Ecto neural progenitor cell (in vitro differentiated cells): ENCODE data around the gene PRRT3.
"Not testable (repeated sequence)": the region's sequence is repeated elsewhere in the genome, so short reads cannot be mapped to it uniquely, and the experiment has no call there.

Experiments
- DNase-seq: peaks from one replicate; pipeline ENCODE4 v3.0.0-alpha.2; 2018; ENCODE audit warnings: low spot score

PRRT3 gene

DNA sequence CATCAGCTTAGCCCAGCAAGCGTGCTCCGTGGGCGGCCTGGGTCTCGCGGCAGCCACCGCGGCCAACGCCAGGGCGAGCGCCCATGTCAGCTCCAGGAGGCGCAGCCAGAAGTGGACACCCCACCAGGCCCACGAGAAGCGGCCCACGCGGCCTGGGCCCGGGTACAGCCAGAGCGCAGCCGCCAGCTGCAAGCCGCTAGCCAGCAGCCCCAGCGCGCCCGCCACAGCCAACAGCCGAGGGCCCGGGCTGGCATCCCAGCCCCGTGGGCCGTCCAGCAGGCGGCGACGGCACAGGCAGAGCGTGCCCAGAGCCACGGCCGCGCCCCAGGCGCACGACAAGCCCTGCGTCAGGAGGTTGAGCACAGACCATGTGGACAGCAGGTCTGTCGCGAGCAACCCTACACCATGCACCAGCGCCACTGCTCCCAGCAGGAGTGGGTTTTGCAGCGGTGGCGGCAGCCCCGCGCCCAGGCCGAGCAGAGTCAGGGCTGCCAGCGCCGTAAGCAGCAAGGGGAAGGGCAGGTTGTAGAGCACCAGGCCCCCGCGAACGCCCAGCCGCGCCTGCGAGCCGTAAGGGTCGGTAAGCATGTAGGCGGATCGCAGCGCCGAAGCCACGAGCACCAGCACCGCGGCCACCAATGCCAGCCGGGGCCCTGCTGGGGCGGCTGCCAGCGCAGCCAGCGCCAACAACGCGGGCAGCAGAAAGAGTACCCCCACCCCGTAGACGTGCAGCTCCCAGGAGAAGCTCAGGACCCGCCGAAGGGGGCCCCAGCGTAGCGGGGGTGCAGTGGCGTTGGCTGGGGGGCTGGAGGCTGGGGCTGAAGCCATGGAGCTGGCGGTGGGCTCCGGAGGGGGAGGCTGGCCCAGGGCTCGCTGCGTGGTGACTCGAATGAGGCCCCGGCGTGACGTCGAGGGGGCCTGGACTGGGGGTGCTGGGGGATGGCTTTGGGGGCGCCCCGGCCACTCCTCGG is 4.9 kb downstream of the PRRT3 start:
- peak; percentile 85 for DNase-seq

DNA sequence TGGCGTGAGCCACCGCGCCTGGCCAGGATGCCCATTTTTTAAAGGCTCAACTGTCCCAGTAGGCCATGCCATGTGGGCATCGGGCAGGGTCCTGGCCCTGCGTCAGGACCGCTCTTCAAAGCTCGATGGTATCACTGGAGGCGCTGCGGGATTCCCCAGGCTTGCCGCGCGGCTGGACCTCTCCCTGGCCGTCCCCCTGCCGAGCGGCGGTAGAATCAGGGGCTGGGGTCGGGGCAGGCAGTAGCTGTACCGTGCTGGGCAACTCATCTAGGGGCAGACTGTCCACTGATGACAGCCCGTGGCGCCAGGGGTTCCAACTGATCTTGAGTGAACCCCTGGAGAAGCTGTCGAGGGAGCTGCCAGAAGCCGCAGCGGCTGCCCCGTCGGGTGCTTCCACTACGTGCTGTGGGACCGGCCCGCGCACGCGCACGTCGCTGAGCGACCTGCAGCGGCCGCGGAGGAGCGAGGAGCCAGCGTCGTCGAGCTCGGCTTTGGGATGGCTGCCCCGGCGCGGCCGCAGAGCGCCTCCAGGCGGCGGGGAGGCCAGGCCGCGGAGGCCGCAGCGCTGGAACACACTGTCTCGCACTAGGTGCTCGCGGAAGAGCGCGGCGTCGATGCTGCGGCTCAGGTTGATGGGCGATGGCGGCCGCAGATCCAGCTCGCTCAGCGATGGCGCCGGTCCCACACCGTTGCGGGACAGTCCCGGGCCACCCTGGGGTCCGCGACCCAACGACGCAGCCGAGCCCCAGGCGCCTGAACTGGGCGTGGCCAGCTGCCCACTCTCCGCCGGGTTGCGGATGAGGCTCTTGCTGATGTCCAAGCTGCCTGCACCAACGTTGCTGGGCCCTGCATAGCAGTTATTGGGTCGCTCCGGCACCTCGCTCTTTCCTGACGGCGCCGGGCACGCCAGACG is 5.8 kb downstream of the PRRT3 start:
- peak; percentile 92 for DNase-seq

DNA sequence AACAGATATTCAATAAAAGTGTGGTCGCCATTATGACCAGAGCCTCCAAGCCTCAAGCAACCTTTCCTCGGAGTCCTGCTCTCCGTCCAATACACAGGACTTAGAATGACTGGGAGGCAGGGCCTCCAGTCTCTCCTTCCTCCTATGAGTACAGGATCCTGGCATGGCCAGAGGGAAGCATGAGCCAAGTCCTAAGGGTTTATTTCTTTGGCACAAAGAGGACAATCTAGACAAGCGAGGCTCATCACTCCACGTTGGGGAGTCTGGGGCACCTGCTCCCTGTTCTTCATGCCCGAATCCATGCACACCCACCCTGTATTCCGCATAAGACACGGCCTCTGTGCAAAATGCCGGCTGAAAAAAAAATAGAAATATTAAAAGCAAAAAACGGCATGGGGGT is 6.8 kb downstream of the PRRT3 start:
- DNase-seq = no peak

DNA sequence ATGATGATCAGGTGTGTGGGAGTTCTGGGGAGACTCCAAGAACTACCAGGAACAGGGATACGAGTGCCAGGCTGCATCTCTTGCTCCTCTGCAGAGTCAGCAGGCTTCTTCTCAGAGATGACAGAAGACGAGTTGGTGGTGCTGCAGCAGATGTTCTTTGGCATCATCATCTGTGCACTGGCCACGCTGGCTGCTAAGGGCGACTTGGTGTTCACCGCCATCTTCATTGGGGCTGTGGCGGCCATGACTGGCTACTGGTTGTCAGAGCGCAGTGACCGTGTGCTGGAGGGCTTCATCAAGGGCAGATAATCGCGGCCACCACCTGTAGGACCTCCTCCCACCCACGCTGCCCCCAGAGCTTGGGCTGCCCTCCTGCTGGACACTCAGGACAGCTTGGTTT is 7.9 kb downstream of the PRRT3 start:
- no peak for DNase-seq

- DNase-seq = no peak
Observed at GRCh38 chr3:9942934-9943690, 9.1 kb downstream of the PRRT3 start.

GRCh38 chr3:9942164-9942563 is 10.0 kb downstream of the PRRT3 start:
- DNase-seq = no peak

DNA sequence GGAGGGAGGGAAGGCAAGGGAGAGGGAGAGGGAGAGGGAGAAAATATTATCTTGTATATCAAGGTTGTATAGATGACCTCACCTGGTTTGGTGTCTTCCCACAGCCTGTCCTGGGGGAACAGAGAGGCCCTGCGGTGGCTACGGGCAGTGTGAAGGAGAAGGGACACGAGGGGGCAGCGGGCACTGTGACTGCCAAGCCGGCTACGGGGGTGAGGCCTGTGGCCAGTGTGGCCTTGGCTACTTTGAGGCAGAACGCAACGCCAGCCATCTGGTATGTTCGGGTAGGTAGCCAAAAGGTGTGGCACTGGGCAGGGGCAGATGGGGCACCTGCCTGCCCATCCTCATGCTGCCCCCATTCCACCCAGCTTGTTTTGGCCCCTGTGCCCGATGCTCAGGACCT is 11.5 kb downstream of the PRRT3 start:
- no peak for DNase-seq

DNA sequence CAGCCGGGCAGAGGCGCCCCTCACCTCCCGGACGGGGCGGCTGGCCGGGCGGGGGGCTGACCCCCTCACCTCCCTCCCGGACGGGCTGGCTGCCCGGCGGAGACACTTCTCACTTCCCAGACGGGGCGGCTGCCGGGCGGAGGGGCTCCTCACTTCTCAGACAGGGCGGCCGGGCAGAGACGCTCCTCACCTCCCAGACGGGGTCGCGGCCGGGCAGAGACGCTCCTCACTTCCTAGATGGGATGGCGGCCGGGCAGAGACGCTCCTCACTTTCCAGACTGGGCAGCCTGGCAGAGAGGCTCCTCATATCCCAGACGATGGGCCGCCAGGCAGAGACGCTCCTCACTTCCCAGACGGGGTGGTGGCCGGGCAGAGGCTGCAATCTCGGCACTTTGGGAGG is 12.3 kb downstream of the PRRT3 start:
- DNase-seq = not testable (repeated sequence)

- DNase-seq = no peak
Observed at GRCh38 chr3:9938966-9939365, 13.2 kb downstream of the PRRT3 start.

DNA sequence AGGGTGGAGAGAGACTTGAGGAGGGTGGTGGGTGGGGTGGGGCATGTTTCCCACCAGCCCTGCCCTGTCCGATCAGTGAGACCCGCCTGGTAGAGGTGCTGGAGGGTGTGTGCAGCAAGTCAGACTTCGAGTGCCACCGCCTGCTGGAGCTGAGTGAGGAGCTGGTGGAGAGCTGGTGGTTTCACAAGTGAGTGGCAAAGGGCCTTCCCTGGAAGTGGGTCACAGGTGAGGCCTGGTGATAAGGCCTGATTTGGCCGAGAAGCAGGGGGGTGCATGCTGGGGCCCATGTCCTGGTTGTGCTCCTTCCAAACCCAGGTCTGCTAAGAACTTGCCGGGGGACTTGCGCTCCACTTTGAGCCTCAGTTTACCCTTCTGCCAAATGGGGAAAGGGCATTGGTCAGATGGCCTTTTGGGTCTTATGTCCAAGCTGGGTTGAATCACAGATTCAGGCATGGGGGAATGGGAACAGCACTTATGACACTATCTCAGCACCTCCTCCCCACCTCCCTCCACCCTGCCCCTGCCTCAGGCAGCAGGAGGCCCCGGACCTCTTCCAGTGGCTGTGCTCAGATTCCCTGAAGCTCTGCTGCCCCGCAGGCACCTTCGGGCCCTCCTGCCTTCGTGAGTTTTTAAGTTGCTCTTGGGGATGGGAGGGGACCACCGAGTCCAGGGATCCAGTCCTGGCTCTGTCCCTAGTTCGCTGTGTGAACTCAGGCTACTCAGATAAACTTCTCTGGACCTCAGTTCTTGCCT is 14.5 kb downstream of the PRRT3 start:
- DNase-seq = no peak

DNA sequence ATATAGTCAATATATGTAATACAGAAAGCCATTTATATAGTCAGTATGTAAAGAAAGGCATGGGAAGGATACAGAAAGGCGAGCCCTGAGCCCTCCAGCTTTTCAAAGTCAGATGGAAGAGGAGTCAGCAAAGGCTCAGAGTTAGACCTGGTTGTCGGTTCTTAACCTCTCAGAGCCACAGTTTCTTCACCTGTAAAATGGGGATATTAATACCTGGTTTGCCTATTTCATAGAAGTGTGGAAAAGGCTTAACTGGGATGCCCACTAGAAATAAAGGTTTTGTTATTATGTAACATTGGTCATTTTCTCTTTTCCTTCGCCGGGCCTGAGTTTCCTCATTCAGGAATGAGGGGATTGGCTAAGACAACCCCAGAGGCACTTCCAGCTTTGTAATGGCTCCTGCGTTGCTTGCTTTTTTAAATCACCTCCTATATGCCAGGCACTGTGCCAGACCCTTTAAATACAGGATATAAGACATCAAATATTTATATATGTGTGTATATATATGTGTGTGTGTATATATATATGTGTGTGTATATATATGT is 16.2 kb downstream of the PRRT3 start:
- no peak for DNase-seq

DNA sequence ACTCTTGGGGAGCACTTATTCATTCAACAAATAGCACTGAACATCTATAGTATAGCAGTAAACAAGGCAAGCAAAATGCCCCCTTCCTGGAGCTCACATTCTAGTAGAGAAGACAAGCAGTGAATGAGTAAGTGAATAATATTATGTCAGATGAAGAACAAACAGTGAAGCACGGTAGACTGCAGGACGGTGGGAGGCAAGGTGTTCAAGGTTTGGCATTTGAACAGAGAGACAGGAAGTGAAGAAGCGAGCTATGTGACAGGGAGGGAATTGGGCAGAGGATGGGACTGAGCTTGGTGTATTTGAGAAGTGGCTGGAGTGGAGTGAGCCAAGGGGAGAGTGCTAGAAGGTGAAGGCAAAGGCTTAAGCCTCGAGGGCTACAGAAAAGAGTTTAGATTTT is 17.2 kb downstream of the PRRT3 start:
- DNase-seq = no peak

DNA sequence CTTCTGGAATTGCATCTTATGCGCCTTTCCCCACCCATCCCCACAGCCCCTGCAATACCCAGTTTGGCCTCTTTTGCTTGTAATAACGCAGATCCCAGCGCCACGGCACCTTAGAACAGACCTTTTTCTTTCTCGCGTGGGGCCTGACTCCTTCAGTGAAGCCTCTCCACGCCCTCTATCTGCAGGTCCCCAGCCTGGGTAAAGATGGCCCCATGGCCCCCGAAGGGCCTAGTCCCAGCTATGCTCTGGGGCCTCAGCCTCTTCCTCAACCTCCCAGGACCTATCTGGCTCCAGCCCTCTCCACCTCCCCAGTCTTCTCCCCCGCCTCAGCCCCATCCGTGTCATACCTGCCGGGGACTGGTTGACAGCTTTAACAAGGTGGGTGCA is 18.0 kb downstream of the PRRT3 start:
- no peak for DNase-seq

DNA sequence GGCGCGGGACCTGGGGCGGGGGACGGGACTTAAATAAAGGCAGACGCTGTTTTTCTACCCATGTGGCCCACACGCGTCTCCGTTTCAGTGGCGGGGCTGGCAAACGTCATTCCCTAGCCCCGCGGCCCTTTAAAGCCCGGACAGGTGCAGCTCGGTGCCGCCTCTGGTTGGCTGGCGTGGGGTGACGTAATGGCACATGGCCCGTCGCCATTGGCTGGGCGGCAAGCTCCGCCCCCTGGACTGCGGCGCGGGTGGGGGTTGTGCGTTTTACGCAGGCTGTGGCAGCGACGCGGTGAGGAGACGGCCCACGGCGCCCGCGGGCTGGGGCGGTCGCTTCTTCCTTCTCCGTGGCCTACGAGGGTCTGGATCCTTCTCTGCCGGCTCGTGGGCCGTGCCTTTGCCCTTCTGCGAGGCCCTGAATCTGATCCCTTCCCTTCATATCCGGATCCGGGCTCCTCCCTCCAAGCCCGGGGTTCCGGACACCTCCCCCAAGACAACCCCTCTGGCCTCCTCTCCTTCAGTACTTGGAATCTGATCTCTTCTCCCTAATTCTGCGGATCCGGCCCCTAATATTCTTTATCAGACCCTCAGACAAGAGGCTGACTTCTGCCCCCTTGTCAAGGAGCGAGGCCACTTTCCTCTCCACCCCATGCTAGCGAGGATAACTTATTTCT is 18.5 kb downstream of the PRRT3 start, which contains the start of gene CRELD1:
Gene CRELD1 (plus strand): TSS at position 274 of the 674 bp plus-strand sequence. CDS start 605 bp downstream, outside the sequence.
- peak; percentile 97 for DNase-seq

DNA sequence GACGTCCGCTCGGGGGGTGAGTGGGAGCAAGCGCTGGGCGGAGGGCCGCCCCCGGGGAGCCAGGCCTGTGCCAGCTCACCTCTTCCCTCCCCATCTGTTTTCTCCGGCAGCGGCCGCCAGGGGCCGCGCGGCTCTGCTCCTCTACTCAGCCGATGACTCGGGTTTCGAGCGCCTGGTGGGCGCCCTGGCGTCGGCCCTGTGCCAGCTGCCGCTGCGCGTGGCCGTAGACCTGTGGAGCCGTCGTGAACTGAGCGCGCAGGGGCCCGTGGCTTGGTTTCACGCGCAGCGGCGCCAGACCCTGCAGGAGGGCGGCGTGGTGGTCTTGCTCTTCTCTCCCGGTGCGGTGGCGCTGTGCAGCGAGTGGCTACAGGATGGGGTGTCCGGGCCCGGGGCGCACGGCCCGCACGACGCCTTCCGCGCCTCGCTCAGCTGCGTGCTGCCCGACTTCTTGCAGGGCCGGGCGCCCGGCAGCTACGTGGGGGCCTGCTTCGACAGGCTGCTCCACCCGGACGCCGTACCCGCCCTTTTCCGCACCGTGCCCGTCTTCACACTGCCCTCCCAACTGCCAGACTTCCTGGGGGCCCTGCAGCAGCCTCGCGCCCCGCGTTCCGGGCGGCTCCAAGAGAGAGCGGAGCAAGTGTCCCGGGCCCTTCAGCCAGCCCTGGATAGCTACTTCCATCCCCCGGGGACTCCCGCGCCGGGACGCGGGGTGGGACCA is 19.2 kb downstream of the PRRT3 start:
- peak; percentile 90 for DNase-seq

DNA sequence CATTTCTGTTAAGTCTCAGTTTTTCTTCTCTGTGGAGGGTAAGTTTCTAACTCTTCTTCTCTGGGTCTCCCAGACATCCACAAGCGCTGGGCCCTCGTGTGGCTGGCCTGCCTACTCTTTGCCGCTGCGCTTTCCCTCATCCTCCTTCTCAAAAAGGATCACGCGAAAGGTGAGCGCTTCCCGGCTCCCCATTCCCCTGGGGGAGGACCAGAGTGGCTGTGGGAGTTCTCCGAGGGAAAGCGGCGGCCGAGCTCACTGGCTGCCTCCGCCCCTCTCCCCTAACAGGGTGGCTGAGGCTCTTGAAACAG is 19.7 kb downstream of the PRRT3 start:
- no peak for DNase-seq

DNA sequence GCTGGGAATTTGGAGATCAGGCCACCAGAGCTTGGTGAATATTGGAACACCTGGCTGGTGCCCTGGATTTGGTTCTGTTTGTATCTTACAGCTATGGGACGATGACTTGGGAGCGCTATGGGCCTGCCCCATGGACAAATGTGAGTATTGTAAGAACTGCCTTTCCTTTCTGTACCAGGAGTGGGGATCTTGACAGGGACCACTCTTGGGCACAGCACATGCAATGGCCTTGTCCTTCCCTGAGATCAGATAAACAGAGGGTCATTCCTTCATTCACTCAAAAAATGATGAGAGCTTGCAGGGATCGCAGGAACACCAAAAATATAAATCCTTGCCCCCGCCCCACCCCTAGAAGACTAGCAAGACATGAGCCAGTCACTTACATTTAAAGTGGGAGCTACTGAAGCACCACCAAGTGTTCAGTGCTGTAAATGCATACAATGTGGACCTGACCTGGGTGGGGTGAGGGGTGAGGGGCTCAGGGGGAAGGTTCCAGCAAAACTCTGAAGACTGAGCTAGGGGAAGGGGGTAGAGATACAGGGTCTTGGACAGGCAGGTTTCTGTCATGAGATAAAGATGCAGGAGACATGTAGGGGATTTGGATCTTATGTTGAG is 21.3 kb downstream of the PRRT3 start:
- no peak for DNase-seq

- DNase-seq = no peak
Observed at GRCh38 chr3:9928158-9928557, 24.1 kb downstream of the PRRT3 start.

- DNase-seq = no peak
Observed at GRCh38 chr3:9918261-9919038, 33.8 kb downstream of the PRRT3 start.
